ENCODE measurements around the gene UBXN1.
"Not testable (repeated sequence)": the region's sequence is repeated elsewhere in the genome, so short reads cannot be mapped to it uniquely, and the experiment has no call there.

Gene UBXN1

GRCh38 chr11:62708793-62709192, 29.9 kb upstream of the UBXN1 start:
- TF ChIP-seq CTCF (IDR thresholded peaks at IDR 0.05; ENCODE audit: borderline replicate concordance, insufficient read depth, low read depth, low read length) = no peak

GRCh38 chr11:62708392-62708791, 29.5 kb upstream of the UBXN1 start:
- peak overlapping the region; percentile 63 for H3K4me3 ChIP-seq (ENCODE audit: low read depth, low read length)
- TF ChIP-seq CTCF (IDR thresholded peaks at IDR 0.05; ENCODE audit: borderline replicate concordance, insufficient read depth, low read depth, low read length) = no peak

More at GRCh38 chr11:62708793-62709192, 29.9 kb upstream of the UBXN1 start:
- H3K4me3 ChIP-seq (ENCODE audit: low read depth, low read length) = peak overlapping the region; percentile 63

GRCh38 chr11:62707277-62707861, 28.5 kb upstream of the UBXN1 start, which contains the start of the genes BSCL2 and GNG3:
Gene BSCL2, minus strand, starts transcription at chr11:62707424. Its CDS starts 229 bp downstream, at chr11:62707195.
Gene GNG3, plus strand, starts transcription at chr11:62707676. Its CDS starts 620 bp downstream, at chr11:62708296.
- TF ChIP-seq CTCF (IDR thresholded peaks at IDR 0.05; ENCODE audit: borderline replicate concordance, insufficient read depth, low read depth, low read length) = no peak
- peak within 1 kb of the TSS; percentile 63 for H3K4me3 ChIP-seq (ENCODE audit: low read depth, low read length)

- TF ChIP-seq CTCF (IDR thresholded peaks at IDR 0.05; ENCODE audit: borderline replicate concordance, insufficient read depth, low read depth, low read length) = no peak
- H3K4me3 ChIP-seq (ENCODE audit: low read depth, low read length) = no peak overlapping the region
These were observed 28.0 kb upstream of the UBXN1 start for GRCh38 chr11:62706850-62707247.

- H3K4me3 ChIP-seq (ENCODE audit: low read depth, low read length) = peak overlapping the region; percentile 66
- TF ChIP-seq CTCF (IDR thresholded peaks at IDR 0.05; ENCODE audit: borderline replicate concordance, insufficient read depth, low read depth, low read length) = no peak
These were observed 27.3 kb upstream of the UBXN1 start for GRCh38 chr11:62705880-62706849.

- TF ChIP-seq CTCF (IDR thresholded peaks at IDR 0.05; ENCODE audit: borderline replicate concordance, insufficient read depth, low read depth, low read length) = no peak
- H3K4me3 ChIP-seq (ENCODE audit: low read depth, low read length) = peak overlapping the region; percentile 66
These were observed 26.5 kb upstream of the UBXN1 start for GRCh38 chr11:62705413-62705812.

- not testable (repeated sequence) for H3K4me3 ChIP-seq (ENCODE audit: low read depth, low read length)
These were observed 25.0 kb upstream of the UBXN1 start for GRCh38 chr11:62703921-62704320.

Measured in GM12875 (cell line).